Osteocyte (in vitro differentiated cells): ENCODE data around the gene TXNRD2. TPM values are rescaled to one million over a fixed set of nuclear protein-coding genes. Genes with fewer than 3 reads are reported as not detected.

ENCODE experiments used
- DNase-seq: peaks from one replicate; pipeline ENCODE4 v3.0.0; 2021; ENCODE audit warnings: mixed read lengths; ENCODE audit not compliant: unreplicated experiment; ENCODE audit errors: extremely low spot score
- H3K27ac Mint-ChIP-seq: one replicate; pipeline ENCODE4 v1.8.0; 2021; ENCODE audit warnings: mild to moderate bottlenecking, mixed read lengths; ENCODE audit not compliant: unreplicated experiment
- H3K27me3 Mint-ChIP-seq: one replicate; pipeline ENCODE4 v1.8.0; 2021; ENCODE audit warnings: mixed read lengths; ENCODE audit not compliant: unreplicated experiment
- H3K36me3 Mint-ChIP-seq: one replicate; pipeline ENCODE4 v1.8.0; 2021; ENCODE audit warnings: mixed read lengths; ENCODE audit not compliant: unreplicated experiment
- H3K4me1 Mint-ChIP-seq: one replicate; pipeline ENCODE4 v1.8.0; 2021; ENCODE audit warnings: mixed read lengths; ENCODE audit not compliant: unreplicated experiment
- H3K4me3 Mint-ChIP-seq: one replicate; pipeline ENCODE4 v1.8.0; 2021; ENCODE audit warnings: mild to moderate bottlenecking, moderate library complexity, mixed read lengths; ENCODE audit not compliant: unreplicated experiment
- H3K9me3 Mint-ChIP-seq: one replicate; pipeline ENCODE4 v1.8.0; 2021; ENCODE audit warnings: mixed read lengths; ENCODE audit not compliant: unreplicated experiment
- CTCF ChIP-seq: fragments of 200-600 bp; sonication (generic); IDR thresholded peaks from 2 replicates; pipeline ENCODE4 v1.5.0; 2021; ENCODE audit warnings: antibody characterized with exemption, mild to moderate bottlenecking, moderate library complexity
- total RNA-seq: library from RNA; stranded (reverse); gene quantifications from 2 replicates; pipeline ENCODE4 v1.2.1, GENCODE V29; 2021

The TXNRD2 gene
- total RNA-seq, 1 donor from 2014 or later, result 12.6 TPM

GRCh38 chr22:19923914-19924513 lies 17.6 kb downstream of the TXNRD2 start:
- Mint-ChIP-seq H3K27me3 (peaks cover 2% of the 10 kb centered on the region), H3K4me3 (no peak overlapping the region), H3K36me3 (no peaks in the 10 kb centered on the region), H3K9me3 (no peaks in the 10 kb centered on the region), H3K27ac (no peak overlapping the region), H3K4me1 (no peaks in the 10 kb centered on the region)
- DNase-seq, result no peak
- TF ChIP-seq CTCF, result no peak

GRCh38 chr22:19921544-19922081 lies 20.0 kb downstream of the TXNRD2 start:
- TF ChIP-seq CTCF, result no peak
- H3K36me3 Mint-ChIP-seq, result no peaks in the 10 kb centered on the region
- H3K9me3 Mint-ChIP-seq, result no peaks in the 10 kb centered on the region
- no peaks in the 10 kb centered on the region for H3K4me1 Mint-ChIP-seq
- H3K27me3 Mint-ChIP-seq, result peaks cover 2% of the 10 kb centered on the region
- H3K27ac Mint-ChIP-seq, result no peak overlapping the region
- no peak for DNase-seq
- no peak overlapping the region for H3K4me3 Mint-ChIP-seq

- Mint-ChIP-seq H3K27ac (no peak overlapping the region), H3K27me3 (peaks cover 2% of the 10 kb centered on the region), H3K4me1 (no peaks in the 10 kb centered on the region), H3K36me3 (peaks cover 5% of the 10 kb centered on the region), H3K9me3 (no peaks in the 10 kb centered on the region), H3K4me3 (no peak overlapping the region)
- no peak for DNase-seq
- TF ChIP-seq CTCF, result no peak
Observed at GRCh38 chr22:19919701-19920363, 21.8 kb downstream of the TXNRD2 start.

GRCh38 chr22:19918332-19919106 lies 23.1 kb downstream of the TXNRD2 start:
- Mint-ChIP-seq H3K36me3 (peaks cover 9% of the 10 kb centered on the region), H3K9me3 (no peaks in the 10 kb centered on the region), H3K27me3 (peaks cover 2% of the 10 kb centered on the region), H3K27ac (no peak overlapping the region), H3K4me1 (no peaks in the 10 kb centered on the region), H3K4me3 (no peak overlapping the region)
- no peak for DNase-seq
- TF ChIP-seq CTCF, result no peak
